ENCODE data around the gene CCDC117.
"Not testable (repeated sequence)": the region's sequence is repeated elsewhere in the genome, so short reads cannot be mapped to it uniquely, and the experiment has no call there.

DNA sequence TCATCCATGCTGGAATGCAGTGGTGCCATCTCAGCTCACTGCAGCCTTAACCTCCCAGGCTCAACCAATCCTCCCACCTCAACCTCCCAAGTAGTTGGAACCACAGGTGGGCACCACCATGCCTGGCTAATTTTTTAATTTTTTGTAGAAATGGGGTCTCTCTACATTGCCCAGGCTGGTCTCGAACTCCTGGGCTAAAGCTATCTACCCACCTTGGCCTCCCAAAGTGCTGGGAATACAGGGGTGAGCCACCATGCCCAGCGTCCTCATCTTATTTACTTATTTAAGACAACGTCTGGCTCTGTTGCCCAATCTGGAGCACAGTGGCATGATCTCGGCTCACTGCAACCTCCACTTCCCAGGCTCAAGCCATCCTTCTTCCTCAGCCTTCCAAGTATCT lies 10.5 kb upstream of the CCDC117 start:
- TF ChIP-seq POLR2AphosphoS5, TCF7L2 (IDR thresholded peaks at IDR 0.05; ENCODE audit: low read depth, low read length): not testable (repeated sequence)
- TF ChIP-seq, protein P1, sequence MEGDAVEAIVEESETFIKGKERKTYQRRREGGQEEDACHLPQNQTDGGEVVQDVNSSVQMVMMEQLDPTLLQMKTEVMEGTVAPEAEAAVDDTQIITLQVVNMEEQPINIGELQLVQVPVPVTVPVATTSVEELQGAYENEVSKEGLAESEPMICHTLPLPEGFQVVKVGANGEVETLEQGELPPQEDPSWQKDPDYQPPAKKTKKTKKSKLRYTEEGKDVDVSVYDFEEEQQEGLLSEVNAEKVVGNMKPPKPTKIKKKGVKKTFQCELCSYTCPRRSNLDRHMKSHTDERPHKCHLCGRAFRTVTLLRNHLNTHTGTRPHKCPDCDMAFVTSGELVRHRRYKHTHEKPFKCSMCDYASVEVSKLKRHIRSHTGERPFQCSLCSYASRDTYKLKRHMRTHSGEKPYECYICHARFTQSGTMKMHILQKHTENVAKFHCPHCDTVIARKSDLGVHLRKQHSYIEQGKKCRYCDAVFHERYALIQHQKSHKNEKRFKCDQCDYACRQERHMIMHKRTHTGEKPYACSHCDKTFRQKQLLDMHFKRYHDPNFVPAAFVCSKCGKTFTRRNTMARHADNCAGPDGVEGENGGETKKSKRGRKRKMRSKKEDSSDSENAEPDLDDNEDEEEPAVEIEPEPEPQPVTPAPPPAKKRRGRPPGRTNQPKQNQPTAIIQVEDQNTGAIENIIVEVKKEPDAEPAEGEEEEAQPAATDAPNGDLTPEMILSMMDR (IDR thresholded peaks at IDR 0.05) = not testable (repeated sequence)
- TF ChIP-seq, protein P2, sequence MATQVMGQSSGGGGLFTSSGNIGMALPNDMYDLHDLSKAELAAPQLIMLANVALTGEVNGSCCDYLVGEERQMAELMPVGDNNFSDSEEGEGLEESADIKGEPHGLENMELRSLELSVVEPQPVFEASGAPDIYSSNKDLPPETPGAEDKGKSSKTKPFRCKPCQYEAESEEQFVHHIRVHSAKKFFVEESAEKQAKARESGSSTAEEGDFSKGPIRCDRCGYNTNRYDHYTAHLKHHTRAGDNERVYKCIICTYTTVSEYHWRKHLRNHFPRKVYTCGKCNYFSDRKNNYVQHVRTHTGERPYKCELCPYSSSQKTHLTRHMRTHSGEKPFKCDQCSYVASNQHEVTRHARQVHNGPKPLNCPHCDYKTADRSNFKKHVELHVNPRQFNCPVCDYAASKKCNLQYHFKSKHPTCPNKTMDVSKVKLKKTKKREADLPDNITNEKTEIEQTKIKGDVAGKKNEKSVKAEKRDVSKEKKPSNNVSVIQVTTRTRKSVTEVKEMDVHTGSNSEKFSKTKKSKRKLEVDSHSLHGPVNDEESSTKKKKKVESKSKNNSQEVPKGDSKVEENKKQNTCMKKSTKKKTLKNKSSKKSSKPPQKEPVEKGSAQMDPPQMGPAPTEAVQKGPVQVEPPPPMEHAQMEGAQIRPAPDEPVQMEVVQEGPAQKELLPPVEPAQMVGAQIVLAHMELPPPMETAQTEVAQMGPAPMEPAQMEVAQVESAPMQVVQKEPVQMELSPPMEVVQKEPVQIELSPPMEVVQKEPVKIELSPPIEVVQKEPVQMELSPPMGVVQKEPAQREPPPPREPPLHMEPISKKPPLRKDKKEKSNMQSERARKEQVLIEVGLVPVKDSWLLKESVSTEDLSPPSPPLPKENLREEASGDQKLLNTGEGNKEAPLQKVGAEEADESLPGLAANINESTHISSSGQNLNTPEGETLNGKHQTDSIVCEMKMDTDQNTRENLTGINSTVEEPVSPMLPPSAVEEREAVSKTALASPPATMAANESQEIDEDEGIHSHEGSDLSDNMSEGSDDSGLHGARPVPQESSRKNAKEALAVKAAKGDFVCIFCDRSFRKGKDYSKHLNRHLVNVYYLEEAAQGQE (IDR thresholded peaks at IDR 0.05; ENCODE audit: insufficient read depth in 1 of 2, low read depth in 2 of 2, low read length in 1 of 2) = not testable (repeated sequence)

Data from Panc1 (cell line).